ENCODE measurements around the gene XCR1. TPM values are rescaled to one million over a fixed set of nuclear protein-coding genes. Genes with fewer than 3 reads are reported as not detected.

XCR1 gene
- total RNA-seq, 1 experiment from 2014 or later = 0.02 TPM

- TF ChIP-seq ZNF232 (CRISPR knock-in tag; IDR thresholded peaks at IDR 0.05) (no peak), FOXP1 (CRISPR knock-in tag; IDR thresholded peaks at IDR 0.05; ENCODE audit: borderline replicate concordance) (no peak)
Measured at GRCh38 chr3:45967724-45968123, 59.6 kb downstream of the XCR1 start (continued).

Other genes with a start within 250 kb of the XCR1 start
- gene SLC6A20, start 230.9 kb downstream of the XCR1 start, total RNA-seq (2021) = 0.16 to 0.27 TPM (median 0.26 TPM) in 3 replicates
- gene LZTFL1, start 185.4 kb downstream of the XCR1 start, total RNA-seq (2021) = 9.1 to 9.6 TPM (median 9.6 TPM) in 3 replicates
- gene CCR9, start 140.9 kb downstream of the XCR1 start, total RNA-seq (2021) = not detected in 3 replicates
- gene CXCR6, start 84.0 kb downstream of the XCR1 start, total RNA-seq (2021) = not detected in 3 replicates
- gene FYCO1, start 31.7 kb downstream of the XCR1 start, total RNA-seq (2021) = 12.1 to 13.9 TPM (median 12.8 TPM) in 3 replicates
- gene CCR1, start 180.8 kb upstream of the XCR1 start, total RNA-seq (2021) = not detected in 3 replicates
- gene CCR3, start 215.0 kb upstream of the XCR1 start, total RNA-seq (2021) = not detected in 3 replicates